Activated CD4-positive, alpha-beta T cell treated with anti-CD3 and anti-CD28 coated beads, Interleukin-2, amount 10 ng/mL, durations not matched to agents 24 days and 14 days (primary cell): ENCODE data around the gene SMIM41. TPM values are rescaled to one million over a fixed set of nuclear protein-coding genes. Genes with fewer than 3 reads are reported as not detected.

ENCODE experiments used
- DNase-seq: peaks from one replicate; pipeline ENCODE4 v3.0.0; 2022
- H3K27ac Mint-ChIP-seq: one replicate; pipeline ENCODE4 v1.8.0; 2022; ENCODE audit warnings: mild to moderate bottlenecking, mixed read lengths
- H3K27me3 Mint-ChIP-seq: one replicate; pipeline ENCODE4 v1.8.0; 2022; ENCODE audit warnings: mixed read lengths
- H3K36me3 Mint-ChIP-seq: one replicate; pipeline ENCODE4 v1.8.0; 2022; ENCODE audit warnings: low read depth, mild to moderate bottlenecking, mixed read lengths
- H3K4me1 Mint-ChIP-seq: one replicate; pipeline ENCODE4 v1.8.0; 2021; ENCODE audit warnings: mixed read lengths
- H3K4me3 Mint-ChIP-seq: one replicate; pipeline ENCODE4 v1.8.0; 2022; ENCODE audit warnings: mild to moderate bottlenecking, moderate library complexity, mixed read lengths
- H3K9me3 Mint-ChIP-seq: one replicate; pipeline ENCODE4 v1.8.0; 2021; ENCODE audit warnings: mixed read lengths
- intact Hi-C: fragments of 100-400 bp; cut with micrococcal nuclease; formaldehyde crosslinking; loops from one replicate; pipeline ENCODE4 v1.15.1; 2023
- total RNA-seq: library from RNA; stranded (reverse); gene quantifications from 2 replicates; pipeline ENCODE4 v1.2.3, GENCODE V29; 2022

Gene SMIM41
- total RNA-seq, 1 donor from 2014 or later, result 0.19 TPM

DNA sequence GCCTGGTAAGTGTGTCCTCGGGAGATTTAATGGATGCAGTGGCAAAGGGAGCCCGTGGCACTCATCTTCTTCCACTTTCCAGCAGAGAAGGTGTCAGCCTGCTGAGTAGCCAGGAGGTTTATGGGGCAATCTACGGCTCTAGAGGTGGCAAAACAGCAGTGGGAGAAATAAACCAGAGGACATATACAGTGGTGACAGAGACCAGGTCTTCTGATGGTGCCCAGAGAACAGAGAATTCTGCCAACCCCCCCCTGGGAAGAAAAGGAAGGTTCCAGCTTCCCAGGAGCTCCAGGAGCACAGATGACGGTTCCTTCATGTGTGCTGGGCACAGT, 43.0 kb downstream of the SMIM41 start:
- Mint-ChIP-seq H3K4me1 (peaks cover 18% of the 10 kb centered on the region), H3K36me3 (no peaks in the 10 kb centered on the region), H3K27me3 (peaks cover 23% of the 10 kb centered on the region), H3K27ac (no peak overlapping the region), H3K9me3 (no peaks in the 10 kb centered on the region), H3K4me3 (no peak overlapping the region)
- no peak for DNase-seq
- intact Hi-C loops, result loop anchor here (5.0 kb wide), 1 partner anchor 40 kb away; no protein-coding TSS in a partner anchor

DNA sequence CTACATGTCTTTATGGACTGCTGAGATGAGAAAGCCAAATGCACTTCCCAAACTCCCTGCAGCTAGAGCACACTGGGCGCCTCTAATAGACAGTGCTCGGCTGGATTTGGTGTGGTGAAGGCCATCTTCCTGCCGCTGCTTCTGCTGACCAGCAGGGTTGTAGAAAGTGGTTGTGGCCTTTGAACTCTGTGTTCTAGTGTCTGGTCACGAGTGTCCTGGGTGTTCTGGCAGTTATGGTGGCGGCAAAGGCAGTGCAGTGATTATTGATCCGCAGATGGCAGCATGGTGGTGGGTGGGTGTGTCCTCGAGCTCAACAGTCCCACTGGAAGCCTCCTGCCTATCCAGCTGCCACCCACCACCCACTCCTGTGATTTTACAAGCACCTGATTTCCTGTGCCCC, 43.4 kb downstream of the SMIM41 start:
- Mint-ChIP-seq H3K27me3 (peaks cover 24% of the 10 kb centered on the region), H3K36me3 (no peaks in the 10 kb centered on the region), H3K9me3 (no peaks in the 10 kb centered on the region), H3K4me3 (no peak overlapping the region), H3K4me1 (peaks cover 18% of the 10 kb centered on the region), H3K27ac (no peak overlapping the region)
- DNase-seq, result no peak
- intact Hi-C loops, result loop anchor here (5.0 kb wide), 1 partner anchor 41 kb away; no protein-coding TSS in a partner anchor

DNA sequence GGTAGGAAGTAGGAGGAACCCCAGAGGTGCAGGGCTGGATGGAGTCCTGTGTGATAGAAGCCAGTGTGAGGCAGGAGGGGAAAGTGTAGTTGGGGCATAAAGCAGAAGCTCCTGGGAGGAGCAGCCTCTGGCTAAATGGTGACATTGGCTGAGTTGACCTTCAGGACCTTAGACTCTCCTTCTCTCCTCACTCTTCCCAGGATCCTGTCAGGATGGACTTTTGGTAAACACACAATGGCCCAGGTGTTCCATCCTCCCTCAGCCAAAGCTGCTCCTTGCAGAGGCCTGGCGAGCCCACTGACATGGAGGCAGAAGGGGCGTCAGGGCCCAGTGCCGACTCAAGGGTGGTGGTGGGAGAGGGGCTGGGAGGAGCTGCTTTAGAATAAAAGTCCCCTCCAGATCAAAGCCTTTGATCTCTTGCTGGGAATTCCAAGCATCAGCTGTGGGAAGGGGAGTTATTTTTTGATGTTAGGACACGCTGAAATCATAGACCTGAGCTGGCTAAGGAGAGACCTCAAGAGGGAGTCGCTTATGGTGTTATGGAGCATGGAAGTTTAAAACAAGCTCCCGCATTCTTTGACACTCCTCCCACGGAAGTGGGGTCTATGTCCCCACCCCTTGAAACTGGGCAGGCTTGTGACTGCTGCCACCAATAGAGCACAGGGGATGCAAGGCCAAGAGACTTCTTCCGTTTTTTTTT, 44.1 kb downstream of the SMIM41 start:
- no peak for DNase-seq
- H3K27me3 Mint-ChIP-seq, result peaks cover 27% of the 10 kb centered on the region
- no peak overlapping the region for H3K27ac Mint-ChIP-seq
- H3K9me3 Mint-ChIP-seq, result no peaks in the 10 kb centered on the region
- no peak overlapping the region for H3K4me3 Mint-ChIP-seq
- peaks cover 14% of the 10 kb centered on the region for H3K4me1 Mint-ChIP-seq
- no peaks in the 10 kb centered on the region for H3K36me3 Mint-ChIP-seq
- intact Hi-C loops, result loop anchor here (5.0 kb wide), 1 partner anchor 41 kb away; no protein-coding TSS in a partner anchor

DNA sequence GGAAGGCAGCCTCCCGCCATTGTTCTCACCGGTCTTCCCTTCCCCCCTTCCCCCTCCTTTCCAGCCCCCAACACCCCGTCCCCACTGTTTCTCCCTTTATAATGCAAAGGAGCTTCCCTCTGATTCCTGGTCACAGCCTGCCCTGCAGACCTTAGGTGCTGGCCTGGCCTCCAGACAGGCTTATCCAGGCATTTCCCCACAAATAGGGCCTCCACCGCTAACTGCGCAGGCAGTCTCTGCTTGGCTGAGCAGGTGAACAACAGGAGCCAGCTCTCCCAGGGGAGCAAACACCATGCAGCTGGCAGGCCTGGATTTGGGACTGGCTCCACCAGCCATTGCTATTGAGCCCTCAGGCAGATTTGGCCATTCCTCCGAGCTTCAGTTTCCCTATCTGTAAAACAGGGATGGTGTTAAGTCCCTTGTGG, 46.0 kb downstream of the SMIM41 start:
- Mint-ChIP-seq H3K9me3 (no peaks in the 10 kb centered on the region), H3K27me3 (peaks cover 26% of the 10 kb centered on the region), H3K27ac (no peak overlapping the region), H3K4me3 (no peak overlapping the region), H3K4me1 (peaks cover 3% of the 10 kb centered on the region), H3K36me3 (no peaks in the 10 kb centered on the region)
- intact Hi-C loops, result no loop called here
- no peak for DNase-seq

DNA sequence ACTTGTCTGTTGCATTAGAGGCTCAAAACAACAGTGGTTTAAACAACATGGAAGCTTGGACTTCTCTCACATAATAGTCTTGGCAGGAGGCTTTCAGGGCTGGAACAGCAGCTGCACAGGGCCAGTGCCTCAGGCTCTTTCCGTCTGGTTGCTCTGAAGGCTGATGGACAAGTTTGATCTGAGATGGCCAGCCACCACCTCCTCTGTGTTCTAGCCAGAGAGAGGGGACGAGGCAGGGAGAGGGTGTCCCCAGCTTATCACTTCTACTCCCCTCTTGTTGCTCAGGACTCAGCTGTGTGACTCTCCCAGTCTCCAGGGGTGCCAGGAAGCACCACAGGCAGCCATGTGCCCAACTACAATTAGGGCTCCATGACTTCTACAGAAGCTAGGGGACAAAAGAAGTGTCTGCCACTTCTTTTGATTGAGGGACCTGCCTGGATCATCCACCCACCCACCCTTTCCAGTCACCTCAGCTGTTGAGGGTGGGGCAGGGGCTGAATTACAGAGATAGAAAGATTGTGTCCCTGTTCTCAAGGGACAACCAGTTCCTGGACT, 46.6 kb downstream of the SMIM41 start:
- Mint-ChIP-seq H3K9me3 (no peaks in the 10 kb centered on the region), H3K27ac (no peak overlapping the region), H3K36me3 (no peaks in the 10 kb centered on the region), H3K27me3 (peaks cover 22% of the 10 kb centered on the region), H3K4me3 (no peak overlapping the region), H3K4me1 (peaks cover 2% of the 10 kb centered on the region)
- DNase-seq, result no peak
- intact Hi-C loops, result no loop called here

DNA sequence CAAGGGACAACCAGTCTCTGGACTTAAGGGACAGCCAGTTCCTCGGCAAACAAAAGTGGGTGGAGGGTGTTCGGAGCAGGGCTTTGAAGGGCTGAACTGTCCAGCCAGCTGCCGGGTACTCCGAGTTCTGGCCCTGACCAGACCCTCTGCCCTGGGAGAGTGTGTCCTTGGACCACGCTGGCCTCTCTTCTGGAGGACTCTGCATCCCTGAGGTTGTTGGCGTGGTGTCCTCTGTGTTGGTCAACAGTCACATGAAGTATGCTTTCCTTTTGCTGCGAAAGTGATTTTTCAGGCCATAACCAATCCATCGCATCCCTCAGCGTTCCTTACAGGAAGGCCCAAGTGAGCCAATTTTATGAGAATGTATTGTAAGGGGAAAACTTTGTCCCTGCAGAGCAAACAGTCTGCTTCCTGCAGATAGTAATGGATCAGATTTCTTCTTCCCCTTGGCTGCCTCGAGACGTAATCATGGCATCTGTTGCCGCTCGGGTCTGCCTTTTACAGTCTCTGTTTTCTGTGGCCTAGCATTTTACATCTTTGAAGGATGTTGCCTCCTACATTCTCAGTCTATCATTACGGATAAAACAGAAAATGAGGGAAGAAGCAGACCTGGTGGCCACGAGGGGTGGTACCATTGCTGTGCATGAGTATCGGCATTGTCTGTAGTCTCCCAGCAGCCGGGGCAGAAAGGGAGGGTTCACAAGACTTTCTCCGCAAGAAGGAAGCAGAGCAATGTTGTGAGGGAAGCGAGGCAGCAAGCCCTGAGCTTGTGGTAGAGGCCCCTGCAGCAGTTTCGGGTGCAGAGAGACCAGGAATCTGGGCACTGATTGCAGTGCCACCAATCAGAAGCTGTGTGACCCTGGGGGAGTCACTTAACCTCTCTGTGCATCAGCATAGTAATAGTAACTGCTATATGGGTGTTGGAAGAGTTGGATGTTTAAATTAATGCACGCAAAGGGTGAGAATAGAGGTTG, 47.4 kb downstream of the SMIM41 start:
- H3K27ac Mint-ChIP-seq, result no peak overlapping the region
- peaks cover 23% of the 10 kb centered on the region for H3K27me3 Mint-ChIP-seq
- no peaks in the 10 kb centered on the region for H3K4me1 Mint-ChIP-seq
- intact Hi-C loops, result no loop called here
- no peak overlapping the region for H3K4me3 Mint-ChIP-seq
- H3K36me3 Mint-ChIP-seq, result no peaks in the 10 kb centered on the region
- no peaks in the 10 kb centered on the region for H3K9me3 Mint-ChIP-seq
- DNase-seq, result no peak

DNA sequence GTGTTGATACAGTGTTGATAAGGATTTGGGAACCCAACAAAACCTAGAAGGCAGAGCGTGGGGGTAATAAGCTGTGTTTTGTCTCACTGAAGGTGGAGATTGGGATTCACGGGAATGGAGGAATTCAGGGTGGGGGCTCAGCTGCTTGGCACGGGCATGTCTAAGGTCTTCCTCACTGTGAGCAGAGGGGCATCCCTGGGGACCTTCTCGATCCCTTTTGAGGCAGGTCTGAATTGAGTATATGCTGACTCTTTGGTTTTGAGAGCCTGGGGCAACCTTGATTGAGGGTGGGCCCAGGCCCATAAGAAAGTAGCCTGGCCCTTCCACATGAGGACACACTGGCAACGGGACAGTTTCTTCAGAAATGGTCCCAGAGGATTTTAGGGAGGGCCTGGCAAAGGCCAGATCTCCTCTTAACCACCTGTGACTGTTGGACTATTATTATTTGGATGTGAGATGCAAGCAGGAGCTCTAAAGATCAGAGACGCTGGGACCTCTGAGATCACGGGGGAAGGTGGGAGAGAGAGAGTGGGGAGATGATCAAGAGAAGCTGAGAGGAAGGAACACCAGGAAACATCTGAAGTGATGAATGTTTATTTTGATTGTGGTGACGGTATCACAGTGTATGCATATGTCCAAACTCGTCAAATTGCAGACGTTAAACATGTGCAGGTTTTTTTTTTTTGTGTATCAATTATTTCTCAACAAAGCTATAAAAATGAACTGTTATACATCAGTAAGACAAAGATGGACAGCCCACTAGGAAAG, 48.4 kb downstream of the SMIM41 start:
- intact Hi-C loops, result no loop called here
- no peak overlapping the region for H3K27ac Mint-ChIP-seq
- no peaks in the 10 kb centered on the region for H3K36me3 Mint-ChIP-seq
- H3K4me3 Mint-ChIP-seq, result no peak overlapping the region
- no peak for DNase-seq
- H3K9me3 Mint-ChIP-seq, result no peaks in the 10 kb centered on the region
- no peaks in the 10 kb centered on the region for H3K4me1 Mint-ChIP-seq
- H3K27me3 Mint-ChIP-seq, result peaks cover 27% of the 10 kb centered on the region

DNA sequence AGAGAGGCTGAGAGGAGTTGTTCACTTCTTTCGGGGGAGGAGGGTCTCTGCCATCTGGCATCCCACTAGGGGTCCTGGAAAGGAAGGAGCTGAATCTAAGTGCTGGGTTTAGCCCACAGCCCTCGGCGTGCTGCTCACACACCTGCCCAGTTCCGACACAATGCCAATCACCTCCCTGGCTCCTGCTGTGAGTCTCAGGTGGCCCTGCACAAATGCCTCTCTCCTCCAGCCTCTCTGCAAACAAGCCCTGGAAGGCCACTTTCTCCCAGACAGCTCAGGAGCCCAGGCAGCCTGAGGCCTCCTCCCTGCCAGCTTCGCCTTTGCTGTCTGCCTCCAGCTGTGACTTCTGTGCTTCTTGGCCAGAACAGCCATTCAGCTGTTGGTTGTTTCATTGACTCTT, 51.2 kb downstream of the SMIM41 start:
- no peak for DNase-seq
- peaks cover 24% of the 10 kb centered on the region for H3K27me3 Mint-ChIP-seq
- intact Hi-C loops, result no loop called here
- H3K4me3 Mint-ChIP-seq, result no peak overlapping the region
- H3K36me3 Mint-ChIP-seq, result no peaks in the 10 kb centered on the region
- no peaks in the 10 kb centered on the region for H3K4me1 Mint-ChIP-seq
- no peaks in the 10 kb centered on the region for H3K9me3 Mint-ChIP-seq
- no peak overlapping the region for H3K27ac Mint-ChIP-seq

DNA sequence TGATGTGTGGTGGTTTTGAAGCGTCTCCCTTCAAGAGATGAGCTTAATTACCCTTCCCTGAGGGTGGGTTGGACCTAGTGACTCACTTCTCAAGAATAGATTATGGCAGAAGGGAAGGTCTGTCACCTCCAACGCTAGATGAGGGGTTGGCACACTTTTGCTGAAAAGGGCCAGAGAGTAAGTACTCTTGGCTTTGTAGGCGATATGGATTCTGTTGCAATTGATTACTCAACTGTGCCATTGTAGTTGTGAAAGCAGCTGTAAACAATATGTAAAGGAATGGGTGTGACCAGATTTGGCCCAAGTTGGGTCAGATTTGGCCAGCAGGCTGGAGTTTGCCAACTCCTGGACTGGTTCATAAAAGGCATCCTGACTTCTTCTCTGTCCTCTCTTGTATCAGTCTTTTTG, 53.3 kb downstream of the SMIM41 start:
- no peaks in the 10 kb centered on the region for H3K36me3 Mint-ChIP-seq
- intact Hi-C loops, result no loop called here

DNA sequence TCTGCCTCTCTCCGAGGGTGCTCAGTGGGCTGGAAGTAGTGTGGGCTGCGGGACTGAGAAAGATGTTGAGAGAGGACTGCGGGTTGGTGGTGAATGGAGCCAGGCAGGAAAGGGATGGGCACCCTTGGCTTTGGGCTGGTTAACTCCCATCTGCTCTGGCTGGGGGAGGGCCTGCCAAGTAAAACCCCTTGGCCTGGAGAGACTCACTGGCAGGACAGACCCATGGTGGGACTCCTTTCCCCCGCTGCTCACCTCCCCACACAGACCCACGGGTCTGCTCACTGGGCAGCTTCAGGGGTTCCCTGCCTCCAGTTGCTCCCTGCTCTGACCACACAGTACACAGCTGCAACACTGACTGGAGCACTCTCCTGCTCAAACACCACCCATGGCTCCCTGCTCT, 58.2 kb downstream of the SMIM41 start:
- H3K9me3 Mint-ChIP-seq, result no peaks in the 10 kb centered on the region
- peaks cover 5% of the 10 kb centered on the region for H3K27me3 Mint-ChIP-seq
- DNase-seq, result no peak
- H3K4me1 Mint-ChIP-seq, result no peaks in the 10 kb centered on the region
- H3K4me3 Mint-ChIP-seq, result no peak overlapping the region
- H3K27ac Mint-ChIP-seq, result no peak overlapping the region
- H3K36me3 Mint-ChIP-seq, result no peaks in the 10 kb centered on the region
- intact Hi-C loops, result no loop called here

More for the DNA sequence above, 53.3 kb downstream of the SMIM41 start:
- Mint-ChIP-seq H3K27ac (no peak overlapping the region), H3K4me3 (no peak overlapping the region), H3K4me1 (no peaks in the 10 kb centered on the region), H3K9me3 (no peaks in the 10 kb centered on the region), H3K27me3 (peaks cover 15% of the 10 kb centered on the region)
- DNase-seq, result no peak

DNA sequence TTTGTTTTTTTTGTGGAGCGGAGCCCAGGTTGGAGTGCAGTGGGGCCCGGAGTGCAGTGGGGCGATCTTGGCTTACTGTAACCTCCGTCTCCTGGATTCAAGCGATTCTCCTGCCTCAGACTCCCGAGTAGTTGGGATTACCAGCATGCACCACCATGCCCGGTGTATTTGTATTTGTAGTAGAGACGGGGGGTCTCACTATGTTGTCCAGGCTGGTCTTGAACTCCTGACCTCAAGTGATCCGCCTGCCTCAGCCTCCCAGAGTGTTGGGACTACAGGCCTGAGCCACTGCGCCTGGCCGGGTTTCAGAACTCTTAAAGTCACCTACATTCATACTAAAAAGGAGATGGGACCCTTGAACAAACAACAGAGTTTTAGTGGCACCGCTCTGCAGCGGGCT, 59.6 kb downstream of the SMIM41 start:
- Mint-ChIP-seq H3K9me3 (no peaks in the 10 kb centered on the region), H3K36me3 (no peaks in the 10 kb centered on the region), H3K27ac (no peak overlapping the region), H3K4me3 (no peak overlapping the region), H3K4me1 (no peaks in the 10 kb centered on the region), H3K27me3 (peaks cover 5% of the 10 kb centered on the region)
- intact Hi-C loops, result loop anchor here (1.0 kb wide), 1 partner anchor 740 kb away; no protein-coding TSS in a partner anchor
- DNase-seq, result no peak

DNA sequence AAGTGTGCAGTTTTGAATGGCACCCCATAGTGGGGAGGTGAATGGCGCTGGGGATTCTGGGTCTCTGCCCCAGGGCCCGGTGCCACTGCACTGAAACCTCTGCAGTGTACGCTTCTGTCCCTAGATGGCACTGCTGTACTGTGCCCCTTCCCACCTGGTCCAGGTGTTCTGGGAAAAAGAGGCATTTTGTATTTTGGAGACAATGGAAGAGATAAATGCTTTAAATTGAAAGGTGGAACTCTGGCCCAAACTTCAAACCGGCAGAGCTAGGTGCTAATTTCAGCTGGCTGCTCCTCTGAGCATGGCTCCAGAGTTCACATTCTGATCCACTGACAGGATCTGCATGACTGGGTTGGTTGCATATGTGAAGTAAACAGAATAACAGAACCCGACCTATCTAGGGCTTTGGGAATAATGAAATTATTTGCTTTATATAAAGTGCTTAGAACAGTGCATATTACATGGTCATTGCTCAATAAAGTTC, 60.1 kb downstream of the SMIM41 start:
- no peak overlapping the region for H3K4me3 Mint-ChIP-seq
- DNase-seq, result peak; percentile 82
- intact Hi-C loops, result loop anchor here (1.0 kb wide), 1 partner anchor 740 kb away; no protein-coding TSS in a partner anchor
- peaks cover 5% of the 10 kb centered on the region for H3K27me3 Mint-ChIP-seq
- no peaks in the 10 kb centered on the region for H3K36me3 Mint-ChIP-seq
- H3K9me3 Mint-ChIP-seq, result no peaks in the 10 kb centered on the region
- H3K4me1 Mint-ChIP-seq, result no peaks in the 10 kb centered on the region
- no peak overlapping the region for H3K27ac Mint-ChIP-seq

DNA sequence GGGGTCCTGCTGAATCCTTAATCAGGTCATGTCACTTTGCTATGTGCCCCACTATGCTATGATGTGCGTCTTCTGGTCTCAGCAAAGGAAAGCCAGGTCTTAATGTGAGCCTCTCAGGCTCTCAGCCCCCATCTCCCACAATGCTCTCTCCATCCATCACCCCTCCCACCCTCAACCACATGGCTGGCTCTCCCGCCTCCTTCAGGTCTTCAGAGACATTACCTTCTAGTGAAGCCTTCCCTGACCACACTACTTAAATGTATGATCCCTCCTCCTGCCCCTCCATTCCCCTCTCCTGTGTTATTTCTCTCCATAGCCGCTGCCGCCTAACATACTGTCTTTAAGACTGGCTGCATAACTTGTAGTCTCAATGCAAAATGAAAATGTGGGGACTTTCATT, 61.8 kb downstream of the SMIM41 start:
- intact Hi-C loops, result no loop called here
- Mint-ChIP-seq H3K36me3 (no peaks in the 10 kb centered on the region), H3K9me3 (no peaks in the 10 kb centered on the region), H3K27ac (no peak overlapping the region), H3K4me1 (no peaks in the 10 kb centered on the region), H3K4me3 (no peak overlapping the region), H3K27me3 (peaks cover 5% of the 10 kb centered on the region)
- DNase-seq, result no peak
